Panc1 (cell line): Measurements from ENCODE around the gene CCDC69.

Source experiments
- CTCF ChIP-seq: fragments of 450-650 bp; IDR thresholded peaks from 2 replicates; pipeline ENCODE4 v1.5.1; 2017; ENCODE audit warnings: mild to moderate bottlenecking
- POLR2AphosphoS5 ChIP-seq: IDR thresholded peaks from 2 replicates; pipeline ENCODE4 v1.6.1; 2012; ENCODE audit warnings: mild to moderate bottlenecking, low read depth, low read length, moderate library complexity
- REST ChIP-seq, 2 experiments: IDR thresholded peaks; 2 replicates each; pipeline ENCODE4 v1.6.1; 2011 to 2012; ENCODE audit warnings: low read depth in 2 of 2, control low read depth in 1 of 2, low read length in 1 of 2, mild to moderate bottlenecking in 1 of 2, moderate library complexity in 1 of 2; ENCODE audit not compliant: insufficient read depth in 1 of 2
- SIN3A ChIP-seq: IDR thresholded peaks from 2 replicates; pipeline ENCODE4 v1.6.1; 2012; ENCODE audit warnings: low read depth, mild to moderate bottlenecking, low read length, moderate library complexity, borderline replicate concordance; ENCODE audit not compliant: insufficient read depth
- TCF7L2 ChIP-seq: IDR thresholded peaks from 2 replicates; pipeline ENCODE4 v1.6.1; 2011; ENCODE audit warnings: mild to moderate bottlenecking, low read depth, low read length, inconsistent platforms

- TF ChIP-seq POLR2AphosphoS5 = no peak
- TF ChIP-seq CTCF = no peak
- TF ChIP-seq REST (IDR thresholded peaks at IDR 0.05; ENCODE audit: insufficient read depth in 1 of 2, low read depth in 2 of 2, low read length in 1 of 2) = no peak
- no peak for TF ChIP-seq SIN3A
- TF ChIP-seq TCF7L2 = no peak
These were observed 7.5 kb upstream of the CCDC69 start for GRCh38 chr5:151231359-151231758.
